ENCODE data around the gene GANC. TPM values are rescaled to one million over a fixed set of nuclear protein-coding genes. Genes with fewer than 3 reads are reported as not detected.

Gene GANC
- total RNA-seq, 2 donors from 2014 or later, result 11.9 to 21.1 TPM

DNA sequence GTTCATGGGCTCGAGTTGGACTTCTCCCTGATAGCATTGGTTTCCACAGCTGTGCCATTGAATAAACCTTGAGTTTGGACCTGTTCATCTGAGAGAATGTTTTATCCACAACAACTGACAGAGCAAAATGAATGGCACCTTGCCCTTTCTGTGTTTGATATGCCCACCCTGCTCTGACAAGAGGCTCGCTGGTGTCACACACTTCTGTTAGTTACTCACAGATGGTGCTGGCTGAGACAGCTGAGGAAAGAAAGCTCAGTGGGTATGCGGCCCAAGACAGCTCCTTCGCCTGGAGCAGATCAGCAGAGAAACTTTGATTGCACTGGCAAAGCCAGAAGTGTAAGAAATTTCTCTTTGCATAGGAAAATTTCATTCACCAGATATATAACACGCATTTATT, 83.8 kb downstream of the GANC start:
- no peaks in the 10 kb centered on the region for H3K27me3 ChIP-seq

GRCh38 chr15:42358141-42358540, 85.1 kb downstream of the GANC start:
- Histone ChIP-seq H3K36me3 (replicated peaks in 1 of 2; ENCODE audit: insufficient read depth in 1 of 2, low read depth in 2 of 2) (peaks cover 0 to 5% of the 10 kb centered on the region in 2 donors), H3K4me1 (no peaks in the 10 kb centered on the region), H3K4me3 (no peak overlapping the region), H3K27ac (no peak overlapping the region), H3K9me3 (no peaks in the 10 kb centered on the region), H3K27me3 (no peaks in the 10 kb centered on the region)
- intact Hi-C loops (cut with DNase I), result no loop called here
- no peak for ATAC-seq
- TF ChIP-seq POLR2A (IDR thresholded peaks at IDR 0.05), result no peak
- TF ChIP-seq, protein P1, sequence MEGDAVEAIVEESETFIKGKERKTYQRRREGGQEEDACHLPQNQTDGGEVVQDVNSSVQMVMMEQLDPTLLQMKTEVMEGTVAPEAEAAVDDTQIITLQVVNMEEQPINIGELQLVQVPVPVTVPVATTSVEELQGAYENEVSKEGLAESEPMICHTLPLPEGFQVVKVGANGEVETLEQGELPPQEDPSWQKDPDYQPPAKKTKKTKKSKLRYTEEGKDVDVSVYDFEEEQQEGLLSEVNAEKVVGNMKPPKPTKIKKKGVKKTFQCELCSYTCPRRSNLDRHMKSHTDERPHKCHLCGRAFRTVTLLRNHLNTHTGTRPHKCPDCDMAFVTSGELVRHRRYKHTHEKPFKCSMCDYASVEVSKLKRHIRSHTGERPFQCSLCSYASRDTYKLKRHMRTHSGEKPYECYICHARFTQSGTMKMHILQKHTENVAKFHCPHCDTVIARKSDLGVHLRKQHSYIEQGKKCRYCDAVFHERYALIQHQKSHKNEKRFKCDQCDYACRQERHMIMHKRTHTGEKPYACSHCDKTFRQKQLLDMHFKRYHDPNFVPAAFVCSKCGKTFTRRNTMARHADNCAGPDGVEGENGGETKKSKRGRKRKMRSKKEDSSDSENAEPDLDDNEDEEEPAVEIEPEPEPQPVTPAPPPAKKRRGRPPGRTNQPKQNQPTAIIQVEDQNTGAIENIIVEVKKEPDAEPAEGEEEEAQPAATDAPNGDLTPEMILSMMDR (IDR thresholded peaks at IDR 0.05), result no peak
- WGBS, 2 donors, result 88 to 95% methylated on average over 2 of the region's 2 CpGs
- DNase-seq, result no peak

More for the DNA sequence above, 83.8 kb downstream of the GANC start:
- H3K9me3 ChIP-seq, result no peaks in the 10 kb centered on the region
- ATAC-seq, result no peak
- intact Hi-C loops (cut with DNase I), result no loop called here
- no peak overlapping the region for H3K4me3 ChIP-seq
- H3K36me3 ChIP-seq (replicated peaks in 1 of 2; ENCODE audit: insufficient read depth in 1 of 2, low read depth in 2 of 2), result peaks cover 0 to 8% of the 10 kb centered on the region in 2 donors
- WGBS, 2 donors, result 76 to 83% methylated on average over 5 of the region's 5 CpGs
- DNase-seq, result no peak
- no peak overlapping the region for H3K27ac ChIP-seq
- H3K4me1 ChIP-seq, result no peaks in the 10 kb centered on the region
- no peak for TF ChIP-seq POLR2A (IDR thresholded peaks at IDR 0.05)
- TF ChIP-seq, protein P1 (IDR thresholded peaks at IDR 0.05), result no peak

- intact Hi-C loops (cut with DNase I), result no loop called here
- no peak for ATAC-seq
- Histone ChIP-seq H3K27me3 (no peaks in the 10 kb centered on the region), H3K27ac (no peak within 1 kb of the TSS), H3K9me3 (no peaks in the 10 kb centered on the region), H3K4me3 (no peak within 1 kb of the TSS), H3K4me1 (no peaks in the 10 kb centered on the region), H3K36me3 (replicated peaks in 1 of 2; ENCODE audit: insufficient read depth in 1 of 2, low read depth in 2 of 2) (peaks cover 0 to 1% of the 10 kb centered on the region in 2 donors)
- no peak for DNase-seq
- no peak for TF ChIP-seq POLR2A (IDR thresholded peaks at IDR 0.05)
- TF ChIP-seq, protein P1 (IDR thresholded peaks at IDR 0.05), result no peak
- WGBS, 2 donors, result 61 to 66% methylated on average over 1 of the region's 1 CpG
Measured at GRCh38 chr15:42359249-42359648, 86.2 kb downstream of the GANC start, which contains the start of gene CAPN3. Gene CAPN3, plus strand, starts transcription at chr15:42359501. Its CDS starts 305 bp downstream, at chr15:42359806.

DNA sequence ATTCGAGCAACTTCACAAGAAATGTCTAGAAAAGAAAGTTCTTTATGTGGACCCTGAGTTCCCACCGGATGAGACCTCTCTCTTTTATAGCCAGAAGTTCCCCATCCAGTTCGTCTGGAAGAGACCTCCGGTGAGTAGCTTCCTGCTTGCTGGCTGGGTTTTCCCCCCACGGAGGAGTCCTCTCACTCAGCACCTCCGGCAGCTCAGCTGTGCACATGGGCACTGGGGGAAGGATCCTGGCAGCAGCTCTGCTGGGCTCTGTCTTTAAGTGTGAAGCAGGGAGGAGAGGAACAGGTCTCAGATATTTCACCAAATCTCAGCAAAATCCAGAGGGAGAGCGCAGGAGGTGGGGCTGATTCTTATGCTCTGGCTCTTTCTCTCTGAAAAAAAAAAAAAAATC, 87.0 kb downstream of the GANC start:
- Histone ChIP-seq H3K4me3 (no peak overlapping the region), H3K9me3 (no peaks in the 10 kb centered on the region), H3K27me3 (no peaks in the 10 kb centered on the region), H3K27ac (no peak overlapping the region), H3K4me1 (no peaks in the 10 kb centered on the region), H3K36me3 (replicated peaks in 1 of 2; ENCODE audit: insufficient read depth in 1 of 2, low read depth in 2 of 2) (no peaks in the 10 kb centered on the region)
- DNase-seq (no peak), ATAC-seq (no peak)
- 70 to 92% methylated on average over 7 of the region's 7 CpGs for WGBS, 2 donors
- intact Hi-C loops (cut with DNase I), result no loop called here
- TF ChIP-seq, protein P1 (IDR thresholded peaks at IDR 0.05), result no peak
- TF ChIP-seq POLR2A (IDR thresholded peaks at IDR 0.05), result no peak

- Histone ChIP-seq H3K4me1 (no peaks in the 10 kb centered on the region), H3K4me3 (no peak overlapping the region), H3K36me3 (replicated peaks in 1 of 2; ENCODE audit: insufficient read depth in 1 of 2, low read depth in 2 of 2) (no peaks in the 10 kb centered on the region), H3K27ac (no peak overlapping the region), H3K9me3 (no peaks in the 10 kb centered on the region), H3K27me3 (no peaks in the 10 kb centered on the region)
- 86 to 96% methylated on average over 5 of the region's 5 CpGs for WGBS, 2 donors
- intact Hi-C loops (cut with DNase I), result no loop called here
- DNase-seq, result no peak
- no peak for ATAC-seq
- TF ChIP-seq, protein P1 (IDR thresholded peaks at IDR 0.05), result no peak
- no peak for TF ChIP-seq POLR2A (IDR thresholded peaks at IDR 0.05)
Measured at GRCh38 chr15:42360535-42361112, 87.6 kb downstream of the GANC start.

All from body of pancreas (tissue), 4 donors.